Hematopoietic multipotent progenitor cell treated with erythropoietin and hydrocortisone succinate and interleukin-3 and kit ligand, for 8 days (in vitro differentiated cells): Measurements from ENCODE around the gene SP110.

Experiments
- DNase-seq: peaks from one replicate; pipeline ENCODE4 v3.0.0-alpha.2; 2015

Gene SP110

DNA sequence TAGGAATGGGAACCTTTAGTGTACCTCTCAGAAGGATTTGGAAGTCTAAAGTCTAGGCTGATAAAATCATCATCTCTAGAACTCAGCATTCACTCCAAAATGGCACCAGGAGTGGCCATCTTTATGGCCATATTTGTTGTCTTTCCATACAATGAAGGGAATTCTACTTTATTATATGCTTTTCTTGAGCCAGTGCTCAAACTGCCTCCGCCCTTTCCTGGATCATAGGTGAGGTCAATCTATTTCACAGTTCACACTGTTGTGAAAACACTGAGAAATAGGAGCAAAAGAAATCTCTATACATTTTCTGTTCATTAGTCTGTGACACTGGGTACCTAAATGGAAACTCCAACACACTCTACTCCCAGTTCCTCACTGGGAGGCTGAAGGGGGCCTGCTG, 55.6 kb downstream of the SP110 start:
- no peak for DNase-seq

DNA sequence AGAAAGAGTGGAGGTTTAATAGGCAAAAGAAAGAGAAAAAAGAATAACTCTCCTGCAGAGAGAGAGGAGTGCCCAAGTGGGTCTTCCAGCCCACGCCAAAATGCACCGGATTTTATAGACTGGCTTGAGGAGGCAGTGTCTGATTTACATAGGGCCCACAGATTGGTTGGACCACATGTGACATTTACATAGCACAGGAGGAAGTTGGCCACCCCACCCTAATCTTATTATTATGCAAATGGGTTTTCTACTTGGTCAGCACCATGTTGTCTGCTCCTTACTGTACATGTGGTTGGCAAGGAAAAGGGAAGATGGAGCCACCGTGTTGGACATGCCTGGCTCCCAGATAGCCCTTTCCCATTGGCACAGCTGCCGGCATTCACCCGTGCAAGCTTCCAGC, 56.8 kb downstream of the SP110 start:
- no peak for DNase-seq

DNA sequence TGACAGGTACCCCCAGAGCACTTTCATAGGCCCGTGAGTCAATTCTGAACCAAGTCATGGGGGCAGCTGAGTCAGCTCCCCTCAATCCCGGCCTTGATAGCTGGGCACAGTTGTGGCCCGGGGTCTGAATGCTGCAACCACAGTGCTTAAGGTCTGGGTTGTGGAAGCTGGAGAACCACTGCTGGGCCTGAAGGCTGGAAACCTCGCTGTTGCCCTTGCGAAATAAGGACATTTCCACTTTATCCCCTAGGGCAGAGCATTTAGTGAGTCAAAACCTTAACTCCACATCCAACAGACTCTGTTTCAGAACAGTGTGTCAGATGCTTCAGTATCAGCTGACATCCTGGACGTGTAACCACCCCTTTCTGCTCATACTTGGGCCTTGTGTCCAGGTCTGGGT, 58.6 kb downstream of the SP110 start:
- no peak for DNase-seq

DNA sequence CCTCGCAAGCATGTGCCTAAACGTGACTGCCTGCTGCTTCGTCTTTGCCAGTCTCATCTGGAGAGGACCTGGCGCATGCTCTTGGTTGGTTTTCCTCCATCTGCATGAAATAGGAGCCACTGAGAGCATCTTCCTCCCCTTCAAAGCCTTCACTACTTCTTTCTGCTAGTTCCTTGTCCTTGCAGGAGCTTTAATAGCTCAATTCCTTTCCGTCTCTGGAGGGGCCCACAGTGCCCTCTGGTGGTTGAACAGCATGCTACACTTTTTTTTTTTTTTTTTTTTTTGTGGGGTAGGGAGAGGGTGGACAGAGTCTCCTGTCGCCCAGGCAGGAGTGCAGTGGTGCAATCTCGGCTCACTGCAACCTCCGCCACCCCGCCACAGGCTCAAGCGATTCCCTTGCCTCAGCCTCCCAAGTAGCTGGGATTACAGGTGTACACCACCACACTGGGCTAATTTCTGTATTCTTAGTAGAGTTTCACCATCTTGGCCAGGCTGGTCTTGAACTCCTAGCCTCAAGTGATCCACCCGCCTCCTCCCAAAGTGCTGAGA, 59.6 kb downstream of the SP110 start:
- peak; percentile 66 for DNase-seq

DNA sequence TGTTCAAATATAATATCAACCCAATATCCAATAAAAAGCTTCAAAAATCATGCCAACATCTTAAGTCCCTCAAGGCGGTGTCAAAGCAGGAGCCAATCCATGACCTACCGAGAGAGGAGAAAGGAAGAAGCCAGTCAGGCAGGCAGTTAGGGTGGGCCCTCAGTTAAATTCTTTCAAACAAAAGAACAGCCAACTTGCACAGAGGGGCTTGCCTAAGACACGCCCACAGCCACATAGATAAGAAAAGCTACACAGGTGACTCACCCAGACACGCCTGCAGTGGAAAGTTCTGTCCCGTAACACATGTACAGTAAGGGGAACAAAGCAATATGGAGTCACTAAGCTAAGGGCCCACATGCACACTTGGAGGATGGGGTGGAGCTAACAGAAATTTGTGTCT, 61.3 kb downstream of the SP110 start:
- peak; percentile 20 for DNase-seq

DNA sequence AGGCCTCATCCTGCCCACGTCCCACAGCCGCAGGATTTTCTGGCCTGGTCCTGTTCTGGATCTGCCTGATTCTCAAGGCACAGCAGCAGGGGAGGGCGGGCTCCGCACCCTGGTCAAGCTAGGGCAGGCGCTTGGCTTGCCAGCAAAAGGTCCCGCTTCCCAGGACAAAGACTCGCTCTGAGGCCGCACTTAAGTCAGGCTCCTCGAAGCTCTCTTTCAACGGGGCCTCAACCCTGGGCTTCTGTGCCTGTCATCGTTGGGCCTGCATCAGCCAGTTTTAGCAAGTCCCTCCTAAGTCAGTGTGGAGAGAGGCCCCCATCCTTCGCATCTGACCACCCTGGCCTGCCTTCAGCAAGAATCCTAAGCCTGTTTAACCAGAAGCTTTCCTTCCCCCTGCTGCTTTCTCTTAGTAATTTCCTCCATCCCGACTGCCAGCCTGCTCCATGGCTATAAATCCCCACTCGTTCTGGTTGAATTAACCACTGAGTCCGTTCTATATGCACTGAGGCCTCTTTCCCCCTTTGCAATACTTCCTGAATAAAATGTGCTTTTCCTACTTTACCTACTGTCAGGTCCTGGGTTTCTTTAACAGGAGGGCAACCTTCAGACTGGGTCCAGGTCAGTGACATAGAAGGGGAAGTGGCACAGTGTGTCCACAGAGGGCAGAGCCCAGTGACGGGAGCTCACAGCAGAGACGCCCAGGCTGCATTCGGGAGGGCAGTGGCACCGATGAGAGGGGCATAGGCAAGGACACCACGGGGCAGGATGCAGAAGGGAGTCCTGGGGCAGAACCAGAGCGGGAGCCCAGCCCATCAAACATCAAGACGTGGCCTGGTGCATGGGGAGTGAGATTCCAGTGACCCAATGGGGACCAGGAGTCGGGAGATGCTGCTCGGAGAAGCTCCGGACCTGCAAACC, 62.7 kb downstream of the SP110 start:
- no peak for DNase-seq

DNA sequence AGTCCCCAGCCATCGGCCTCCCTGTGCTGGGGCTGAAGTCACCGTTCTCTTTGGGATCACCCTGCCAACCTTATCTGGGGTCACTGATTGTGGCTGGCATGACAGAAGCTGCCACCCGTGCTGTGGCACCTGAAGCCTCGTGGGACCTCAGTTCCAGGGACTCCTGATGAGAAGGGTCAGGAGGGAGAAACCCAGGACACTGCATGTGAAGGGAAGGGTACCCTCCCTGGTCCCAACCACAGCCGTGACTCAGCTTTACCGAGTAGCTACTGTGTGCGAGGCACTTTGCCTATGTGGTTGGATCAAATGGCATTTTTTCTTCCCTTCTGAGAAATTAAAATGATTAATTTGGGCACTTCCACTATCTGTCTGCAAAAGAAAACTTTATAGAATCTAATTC, 64.4 kb downstream of the SP110 start:
- peak; percentile 23 for DNase-seq

DNA sequence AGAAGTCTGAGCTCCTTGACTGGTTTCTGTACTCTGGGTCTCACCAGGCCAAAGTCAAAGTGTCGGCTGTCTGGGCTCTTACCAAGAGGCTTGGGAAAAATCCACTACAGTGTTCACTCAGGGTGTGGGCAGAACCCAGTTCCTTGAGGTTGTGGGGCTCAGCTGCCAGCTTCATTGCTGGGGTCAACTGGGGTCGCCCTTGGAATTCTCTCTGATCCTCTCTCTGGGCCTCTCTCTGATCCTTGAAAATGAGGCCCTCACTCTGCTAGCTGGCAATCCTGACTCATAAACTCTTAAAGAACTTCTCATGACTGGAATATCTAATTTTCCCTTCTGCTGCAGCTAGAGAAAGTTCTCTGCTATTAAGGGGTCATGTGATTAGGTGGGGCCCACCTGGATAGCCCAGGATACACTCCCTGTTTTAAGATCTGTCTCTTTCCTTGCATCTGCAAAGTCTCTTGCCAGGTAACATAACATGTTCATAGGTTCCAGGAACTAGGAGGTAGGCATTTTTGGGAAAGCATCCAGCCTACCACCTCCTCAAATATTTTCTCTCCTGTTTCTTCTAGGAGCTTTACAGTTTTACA, 66.3 kb downstream of the SP110 start:
- no peak for DNase-seq

DNA sequence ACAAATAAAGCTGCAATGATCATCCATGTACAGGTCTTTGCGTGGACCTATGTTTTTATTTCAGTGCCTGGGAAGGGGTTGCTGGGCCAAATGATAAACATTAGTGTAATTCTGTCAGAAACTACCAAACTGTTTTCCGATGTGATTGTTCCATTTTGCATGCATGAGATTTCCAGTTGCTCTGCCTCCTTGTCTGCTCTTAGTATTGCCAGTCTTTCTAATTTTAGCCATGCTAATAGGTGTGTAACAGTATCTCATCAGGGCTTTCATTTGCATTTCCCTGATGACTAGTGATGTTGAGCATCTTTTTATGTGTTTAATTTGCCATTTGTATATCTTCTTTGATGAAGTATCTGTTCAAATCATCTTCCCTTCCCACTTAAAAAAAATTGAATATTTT, 67.5 kb downstream of the SP110 start:
- no peak for DNase-seq

DNA sequence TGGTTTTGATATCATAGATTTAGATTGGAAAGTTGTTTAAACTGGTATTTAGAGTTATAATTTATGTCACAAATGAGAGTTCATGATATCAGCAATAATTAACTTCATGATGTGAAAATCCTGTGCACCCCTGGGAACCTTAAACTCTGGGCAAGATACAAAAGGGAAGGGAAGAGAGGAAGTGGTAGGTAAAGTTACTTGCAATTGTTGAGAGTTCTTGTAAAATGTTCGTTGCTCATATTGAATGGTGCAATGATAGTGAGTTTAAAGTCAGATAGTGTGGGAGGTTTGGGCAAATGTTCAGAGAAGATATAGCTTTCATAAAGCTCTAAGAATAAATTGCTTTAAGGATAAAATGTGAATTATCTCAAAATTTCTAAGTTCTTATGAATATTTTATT, 75.4 kb downstream of the SP110 start:
- DNase-seq = no peak

DNA sequence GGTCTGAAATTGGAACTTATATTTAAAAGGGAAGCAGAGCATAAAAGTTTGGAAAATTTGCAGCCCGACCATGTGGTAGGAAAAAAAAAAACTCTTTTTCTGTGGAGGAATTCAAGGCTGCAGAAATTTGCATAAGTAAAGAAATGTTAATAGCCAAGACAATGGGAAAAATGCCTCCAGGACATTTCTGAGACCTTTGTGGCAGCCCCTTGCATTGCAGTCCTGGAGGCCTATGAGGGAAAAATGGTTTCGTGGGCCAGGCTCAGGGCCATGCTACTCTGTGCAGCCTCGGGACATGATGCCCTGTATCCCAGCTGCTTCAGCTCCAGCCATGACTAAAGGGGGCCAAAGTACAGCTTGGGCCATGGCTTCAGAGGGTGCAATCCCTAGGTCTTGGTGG, 79.1 kb downstream of the SP110 start:
- DNase-seq = no peak

DNA sequence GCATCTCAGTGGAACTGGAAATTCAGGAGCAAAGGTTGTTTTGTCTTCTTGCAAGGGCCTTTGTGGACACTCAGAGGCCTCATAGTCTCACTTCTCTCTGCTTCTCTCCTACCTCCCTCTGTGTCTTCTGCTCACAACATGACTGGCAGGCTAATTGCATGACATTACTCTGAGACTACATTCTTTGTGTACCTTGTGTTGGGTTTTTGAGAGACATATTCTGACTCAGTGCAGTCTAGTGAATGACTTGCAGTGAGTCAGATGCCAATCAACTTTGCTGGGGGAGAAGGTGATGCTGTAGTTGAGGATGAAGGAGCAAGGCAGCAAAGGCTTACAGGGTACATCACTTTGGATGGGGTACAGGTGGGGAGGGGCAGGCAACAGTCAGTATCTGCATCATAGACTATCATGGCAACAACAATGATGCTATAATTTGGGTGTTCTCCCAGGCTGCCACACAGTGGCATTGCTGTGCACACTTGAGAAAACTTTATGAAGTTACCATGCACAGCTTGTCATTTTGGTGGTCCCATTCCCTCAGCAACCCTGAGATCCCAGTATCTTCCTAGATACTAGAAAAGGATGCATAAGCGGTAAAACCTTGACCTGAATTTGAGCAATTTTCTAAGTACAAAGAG, 81.8 kb downstream of the SP110 start:
- no peak for DNase-seq

DNA sequence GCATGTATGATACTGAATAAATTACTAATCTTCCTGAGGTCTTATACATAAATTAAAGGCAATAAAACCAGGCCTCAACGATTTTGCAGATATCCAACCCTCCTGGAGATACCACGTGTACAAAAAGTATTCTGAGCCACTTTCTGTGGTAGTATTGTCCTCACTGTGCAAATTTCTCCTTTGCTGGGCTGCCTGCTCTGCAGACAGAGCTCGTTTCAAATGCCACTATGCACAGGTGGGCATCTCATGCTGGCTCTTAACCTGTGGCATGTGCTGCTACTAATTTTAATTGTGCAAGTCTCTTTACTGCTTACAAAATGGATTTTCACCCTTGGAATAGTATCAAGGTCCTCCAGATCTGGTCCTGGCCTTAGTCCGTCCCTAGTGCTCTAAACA, 84.7 kb downstream of the SP110 start:
- DNase-seq = no peak

DNA sequence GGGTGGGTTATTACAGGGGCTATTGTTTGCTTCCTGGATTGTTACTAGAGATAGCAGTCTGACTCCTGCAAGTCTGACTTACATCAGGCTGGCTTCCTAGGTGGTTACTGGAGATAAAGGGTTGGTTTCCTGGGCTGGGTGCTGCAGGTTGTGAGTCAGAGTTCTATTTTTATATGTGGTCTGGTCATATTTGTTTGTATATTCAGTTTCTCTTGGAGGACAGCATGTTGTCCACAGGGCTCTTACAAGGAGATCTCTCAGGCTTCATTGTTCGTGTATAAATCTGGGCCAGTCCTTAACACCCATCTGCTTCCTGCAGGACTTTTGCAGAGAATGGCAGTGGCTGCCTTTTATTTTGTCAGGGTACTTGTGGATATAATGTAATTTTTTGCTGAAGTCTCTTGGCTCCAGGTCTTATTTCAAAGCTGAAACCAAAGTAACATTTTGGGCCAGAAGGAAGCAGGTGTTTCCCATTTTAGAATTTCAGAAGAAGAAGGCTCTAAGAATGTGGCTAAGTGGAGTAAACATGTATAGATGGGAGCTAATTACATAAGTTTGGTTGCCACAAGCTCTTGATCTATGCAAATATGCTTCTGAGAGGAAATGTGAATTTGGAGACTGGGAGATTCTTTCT, 85.2 kb downstream of the SP110 start:
- DNase-seq = peak; percentile 58

DNA sequence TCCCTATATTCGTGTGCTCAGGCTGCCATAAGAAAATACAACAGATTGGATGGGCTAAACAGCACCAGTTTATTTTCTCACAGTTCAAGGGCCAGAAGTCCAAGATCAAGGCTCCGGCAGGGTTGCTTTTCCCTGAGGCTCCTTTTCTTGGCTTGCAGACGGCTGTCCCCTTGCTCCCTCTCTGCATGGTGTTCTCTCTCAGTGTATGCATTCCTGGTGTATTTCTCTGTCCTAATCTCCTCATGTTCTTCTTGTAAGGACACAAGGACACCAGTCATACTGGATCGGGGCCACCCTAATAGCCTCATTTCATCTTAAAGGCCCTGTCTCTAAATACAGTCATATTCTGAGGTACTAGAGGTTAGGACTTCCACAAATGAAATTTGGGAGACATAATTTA, 88.4 kb downstream of the SP110 start:
- no peak for DNase-seq

DNA sequence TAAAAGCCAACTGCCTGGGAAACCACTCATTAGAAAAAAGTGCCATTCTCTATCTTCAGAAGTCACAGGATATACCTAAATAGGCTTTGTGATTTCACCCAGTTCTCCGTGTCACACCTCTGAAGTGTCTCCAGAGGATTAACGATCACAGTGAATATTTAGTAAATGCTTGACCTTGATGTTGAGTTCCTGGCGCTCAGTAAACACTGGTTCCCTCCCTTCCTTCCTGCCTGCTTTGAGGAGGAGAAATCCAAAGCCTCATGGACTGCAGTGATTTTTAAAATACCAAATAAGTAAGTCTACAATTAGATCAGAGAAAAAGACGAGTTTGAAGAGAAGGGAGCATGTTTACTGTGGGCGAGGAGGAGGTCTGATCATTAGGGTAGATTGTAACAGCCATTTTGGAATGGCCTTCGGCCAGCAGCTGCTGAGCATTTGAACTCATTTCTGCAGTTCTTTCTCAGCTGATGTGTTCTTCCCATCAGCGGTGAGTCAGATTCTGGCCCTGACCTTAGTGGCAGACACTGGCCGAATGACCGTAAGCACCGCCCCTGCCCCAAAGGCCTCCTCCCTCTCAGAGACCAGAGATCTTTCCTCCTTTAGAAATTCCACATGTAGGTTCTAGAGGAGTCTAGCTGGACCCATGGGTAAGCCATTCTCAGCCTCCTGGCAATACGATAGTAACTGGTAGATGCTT, 89.0 kb downstream of the SP110 start:
- no peak for DNase-seq

DNA sequence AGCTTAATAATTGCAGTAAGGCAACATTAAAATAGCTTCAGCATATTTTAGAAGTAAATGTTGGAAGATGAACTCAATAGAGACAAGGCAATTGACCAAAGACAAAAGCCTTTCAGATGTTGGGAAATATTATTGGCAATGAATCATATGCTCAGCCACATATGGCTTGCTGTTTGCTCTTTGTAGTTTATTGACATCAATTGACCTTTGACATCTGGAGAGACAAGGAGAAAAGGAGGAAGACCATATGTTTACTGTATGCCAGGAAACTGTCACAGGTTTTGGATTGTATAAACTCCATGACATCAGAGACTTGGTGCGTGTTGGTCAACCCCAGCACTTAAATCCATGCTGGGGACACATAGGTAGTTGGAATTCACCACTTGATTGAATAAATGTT, 90.4 kb downstream of the SP110 start:
- no peak for DNase-seq

DNA sequence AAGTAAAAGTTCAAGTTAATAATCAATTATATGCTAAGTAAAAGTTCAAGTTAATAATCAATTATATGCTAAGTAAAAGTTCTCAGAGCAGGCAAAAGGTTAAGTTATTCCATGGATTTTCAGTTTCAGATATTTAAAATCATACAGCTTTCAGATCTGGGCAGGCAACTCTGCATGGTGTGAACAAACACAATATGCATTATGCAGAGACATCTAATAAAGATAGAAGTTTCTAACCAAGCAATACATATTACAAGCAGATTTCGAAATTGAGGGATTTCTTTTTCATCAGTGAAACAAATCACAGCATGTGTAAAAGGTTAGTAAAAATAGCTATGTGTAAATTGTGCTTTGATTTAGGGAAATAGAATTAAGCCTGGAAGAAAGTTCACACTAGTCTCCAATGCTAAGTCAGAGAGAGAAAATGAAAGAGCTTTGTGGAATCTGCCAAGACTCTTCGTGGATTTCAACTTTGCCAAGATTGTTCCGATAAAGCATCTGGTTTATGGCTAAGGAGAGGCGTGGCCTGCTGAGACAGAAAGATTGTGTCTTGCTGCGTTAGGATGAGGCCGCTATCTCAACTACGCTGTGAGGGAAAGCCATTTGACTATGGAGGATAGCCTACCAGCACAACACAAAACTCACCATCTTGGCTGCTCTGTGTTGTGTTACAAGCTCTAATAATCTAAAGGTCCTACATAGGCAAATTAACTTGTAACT, 91.0 kb downstream of the SP110 start:
- no peak for DNase-seq

DNA sequence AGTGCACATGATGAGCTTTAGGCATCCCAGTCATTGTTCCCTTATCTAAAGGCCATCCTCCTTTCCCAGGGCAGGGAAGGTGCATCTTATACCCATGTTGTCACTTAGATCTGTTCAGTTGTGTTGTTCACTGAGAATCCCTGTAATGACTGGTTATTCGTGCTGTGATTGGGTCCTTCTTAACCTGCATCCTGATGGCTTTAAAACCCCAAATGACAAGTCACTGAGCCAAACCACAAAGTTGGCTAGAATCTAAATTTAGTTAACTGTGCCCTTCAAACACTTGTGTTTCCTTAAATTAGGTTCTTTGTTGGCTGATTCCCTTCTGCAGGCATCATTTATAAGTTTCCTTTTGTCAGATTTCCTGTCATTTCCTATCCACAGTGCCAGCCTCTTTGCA, 92.6 kb downstream of the SP110 start:
- DNase-seq = no peak

DNA sequence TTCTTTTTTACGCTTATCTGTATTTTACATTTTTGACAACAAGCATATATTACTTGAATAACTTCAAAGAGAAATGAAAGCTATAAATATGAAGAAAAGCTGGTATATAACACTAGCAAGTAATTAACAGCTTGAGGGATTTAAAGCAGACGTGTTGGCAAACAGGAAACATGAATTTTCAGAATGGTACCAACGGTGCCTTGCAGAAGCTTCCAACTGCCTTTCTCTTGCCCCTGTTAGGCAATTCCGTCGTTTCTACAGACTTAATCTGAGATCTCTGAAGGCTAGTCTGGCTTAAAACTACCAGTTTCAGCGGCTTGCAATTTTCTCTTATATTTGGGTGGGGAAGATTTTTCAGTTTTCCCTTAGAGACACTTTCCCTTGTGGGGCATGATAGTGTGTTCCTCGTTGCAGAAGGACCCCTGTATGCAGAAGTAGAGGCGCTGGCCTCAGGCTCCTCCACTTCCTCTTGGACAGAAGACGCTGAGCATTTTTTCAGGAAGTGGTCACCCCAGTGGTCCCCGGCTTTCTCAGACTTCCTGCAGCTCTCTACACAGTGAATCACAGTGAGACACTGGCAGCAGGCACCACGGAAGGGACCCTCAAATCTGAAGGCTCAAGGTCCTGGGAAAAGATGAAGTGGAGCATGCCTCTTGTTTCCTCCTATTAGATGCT, 94.9 kb downstream of the SP110 start:
- peak; percentile 16 for DNase-seq

DNA sequence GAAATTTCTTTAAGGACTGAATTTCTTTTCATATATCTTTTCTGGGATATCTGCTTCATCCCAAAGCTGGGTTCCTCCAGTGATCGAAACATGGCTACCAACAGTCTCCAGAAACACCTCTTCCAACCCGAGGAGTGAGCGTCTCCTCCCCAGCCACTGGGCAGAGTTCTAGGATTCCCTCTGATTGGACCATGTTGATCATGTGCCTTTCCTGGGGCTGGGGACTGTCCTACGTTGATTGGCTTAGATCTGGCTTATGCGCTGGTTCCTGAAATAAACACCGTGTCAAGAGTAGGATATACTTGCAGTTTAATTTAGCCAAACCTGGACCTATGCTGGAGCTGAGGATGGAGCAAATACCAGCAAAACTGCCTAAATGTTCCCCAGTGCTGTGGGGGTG, 95.5 kb downstream of the SP110 start:
- DNase-seq = no peak
